Measurements from ENCODE around the gene A3GALT2.

DNA sequence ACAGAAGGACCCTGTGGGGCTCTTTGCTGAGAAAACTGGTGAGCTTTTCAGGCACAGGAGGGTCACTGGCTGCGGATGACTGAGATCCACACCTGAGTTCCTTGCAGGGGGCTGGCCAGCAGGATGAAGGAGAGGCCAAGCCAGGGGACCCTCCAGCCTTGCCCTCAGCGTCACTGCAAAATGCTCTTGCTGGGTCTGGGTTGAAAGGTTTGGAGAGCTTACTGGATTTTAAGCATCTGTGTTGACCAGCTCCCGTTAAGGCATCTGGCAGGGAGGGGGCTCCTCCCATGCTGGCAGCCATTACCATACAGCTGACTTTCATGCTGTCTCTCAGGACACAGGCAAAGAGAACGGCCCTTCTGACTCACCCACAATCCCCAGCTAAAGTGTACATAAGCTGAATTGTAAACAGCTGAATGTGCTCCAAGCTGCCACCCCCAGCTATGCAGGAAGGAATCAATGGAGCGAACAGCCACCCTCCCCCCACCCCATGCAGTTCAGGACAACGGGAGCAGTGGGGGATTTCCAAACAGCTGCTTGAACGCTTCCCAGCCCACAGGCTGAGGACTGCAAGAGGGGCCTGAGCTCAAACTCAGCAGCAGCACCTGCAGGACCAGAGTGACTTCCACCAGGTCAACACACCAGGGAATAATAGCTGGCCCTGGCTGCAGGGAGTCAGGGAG, 21.3 kb upstream of the A3GALT2 start:
- TF ChIP-seq, protein P1, sequence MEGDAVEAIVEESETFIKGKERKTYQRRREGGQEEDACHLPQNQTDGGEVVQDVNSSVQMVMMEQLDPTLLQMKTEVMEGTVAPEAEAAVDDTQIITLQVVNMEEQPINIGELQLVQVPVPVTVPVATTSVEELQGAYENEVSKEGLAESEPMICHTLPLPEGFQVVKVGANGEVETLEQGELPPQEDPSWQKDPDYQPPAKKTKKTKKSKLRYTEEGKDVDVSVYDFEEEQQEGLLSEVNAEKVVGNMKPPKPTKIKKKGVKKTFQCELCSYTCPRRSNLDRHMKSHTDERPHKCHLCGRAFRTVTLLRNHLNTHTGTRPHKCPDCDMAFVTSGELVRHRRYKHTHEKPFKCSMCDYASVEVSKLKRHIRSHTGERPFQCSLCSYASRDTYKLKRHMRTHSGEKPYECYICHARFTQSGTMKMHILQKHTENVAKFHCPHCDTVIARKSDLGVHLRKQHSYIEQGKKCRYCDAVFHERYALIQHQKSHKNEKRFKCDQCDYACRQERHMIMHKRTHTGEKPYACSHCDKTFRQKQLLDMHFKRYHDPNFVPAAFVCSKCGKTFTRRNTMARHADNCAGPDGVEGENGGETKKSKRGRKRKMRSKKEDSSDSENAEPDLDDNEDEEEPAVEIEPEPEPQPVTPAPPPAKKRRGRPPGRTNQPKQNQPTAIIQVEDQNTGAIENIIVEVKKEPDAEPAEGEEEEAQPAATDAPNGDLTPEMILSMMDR (IDR thresholded peaks at IDR 0.05), result no peak
- TF ChIP-seq EZH2 (IDR thresholded peaks at IDR 0.05; ENCODE audit: borderline replicate concordance, insufficient read depth, low read depth, low read length, poor library complexity, severe bottlenecking), result no peak
